H1 (cell line): ENCODE results near the gene BACE1. TPM values are rescaled to one million over a fixed set of nuclear protein-coding genes. Genes with fewer than 3 reads are reported as not detected.

Experiments used
- CTCF ChIA-PET: fragments of 300-600 bp; sonication (Branson Sonifier 250); formaldehyde crosslinking; loops from one replicate; lab custom pipeline; 2021; ENCODE audit not compliant: partially characterized antibody; lab: Charles Lee
- POLR2A ChIA-PET: fragments of 300-600 bp; sonication (Branson Sonifier 250); formaldehyde crosslinking; loops from one replicate; lab custom pipeline; 2021; ENCODE audit warnings: inconsistent platforms; ENCODE audit not compliant: partially characterized antibody; lab: Charles Lee
- DNase-seq, 2 experiments: peaks; one replicate each; pipeline versions ENCODE4 v3.0.0 to v3.0.0-alpha.2; 2010 to 2022; ENCODE audit warnings: low spot score in 2 of 2, low read depth in 1 of 2, mixed read lengths in 1 of 2
- FAIRE-seq: peaks from 2 replicates; lab custom pipeline; 2011; peaks lifted over from hg19 to GRCh38; lab: Jason Lieb, UNC
- H2AFZ ChIP-seq: 2 replicates; pipeline ENCODE4 v1.8.1; 2012; ENCODE audit warnings: low read length, inconsistent platforms
- H2AK5ac ChIP-seq: 2 replicates; pipeline ENCODE4 v1.6.1; 2013; ENCODE audit warnings: low read depth, low read length
- H2BK120ac ChIP-seq: replicated peaks from 2 replicates; pipeline ENCODE3; 2013; ENCODE audit warnings: low read depth, low read length, inconsistent platforms
- H2BK12ac ChIP-seq: 2 replicates; pipeline ENCODE4 v1.6.1; 2013; ENCODE audit warnings: low read depth, low read length
- H2BK15ac ChIP-seq: 2 replicates; pipeline ENCODE4 v1.6.1; 2013; ENCODE audit warnings: low read length
- H2BK20ac ChIP-seq: 2 replicates; pipeline ENCODE4 v1.6.1; 2013; ENCODE audit warnings: low read length
- H2BK5ac ChIP-seq: 2 replicates; pipeline ENCODE4 v1.6.1; 2013; ENCODE audit warnings: low read depth, low read length
- H3K14ac ChIP-seq: 2 replicates; pipeline ENCODE4 v1.6.1; 2013; ENCODE audit warnings: inconsistent platforms; ENCODE audit not compliant: insufficient read length
- H3K18ac ChIP-seq: 2 replicates; pipeline ENCODE4 v1.6.1; 2013; ENCODE audit warnings: low read length; ENCODE audit errors: extremely low read depth
- H3K23ac ChIP-seq: 2 replicates; pipeline ENCODE4 v1.6.1; 2013; ENCODE audit warnings: inconsistent platforms; ENCODE audit not compliant: insufficient read length
- H3K23me2 ChIP-seq: 2 replicates; pipeline ENCODE4 v1.6.1; 2013; ENCODE audit warnings: low read depth, low read length
- H3K27ac ChIP-seq: 2 replicates; pipeline ENCODE4 v1.6.1; 2011; ENCODE audit warnings: low read depth, low read length, inconsistent platforms
- H3K27me3 ChIP-seq, 4 experiments: replicated peaks in 1 of 4; 1 replicate in 1 of 4; 2 replicates in 3 of 4; pipeline versions ENCODE4 v1.6.1 to v1.8.1; 2011 to 2013; ENCODE audit warnings: low read length in 3 of 4, mild to moderate bottlenecking in 3 of 4, inconsistent platforms in 2 of 4, mixed read lengths in 2 of 4, moderate library complexity in 1 of 4; ENCODE audit not compliant: control insufficient read depth in 3 of 4, insufficient read depth in 3 of 4; ENCODE audit errors: extremely low read depth in 1 of 4
- H3K36me3 ChIP-seq, 4 experiments: 2 replicates each; pipeline versions ENCODE4 v1.6.1 to v1.8.1; 2011 to 2013; ENCODE audit warnings: mild to moderate bottlenecking in 4 of 4, low read length in 3 of 4, moderate library complexity in 2 of 4, control low read depth in 1 of 4, inconsistent platforms in 1 of 4; ENCODE audit not compliant: insufficient read depth in 4 of 4, control insufficient read depth in 2 of 4
- H3K4ac ChIP-seq: replicated peaks from 2 replicates; pipeline ENCODE3; 2013; ENCODE audit warnings: low read length, low read depth, mixed read lengths, inconsistent platforms; ENCODE audit not compliant: insufficient read length
- H3K4me1 ChIP-seq, 4 experiments: replicated peaks in 1 of 4; 1 replicate in 1 of 4; 2 replicates in 3 of 4; pipeline versions ENCODE4 v1.6.1 to v1.8.1; 2011 to 2013; ENCODE audit warnings: low read length in 3 of 4, inconsistent platforms in 2 of 4, mixed read lengths in 1 of 4; ENCODE audit not compliant: insufficient read depth in 4 of 4, control insufficient read depth in 3 of 4
- H3K4me2 ChIP-seq, 2 experiments: 2 replicates each; pipeline versions ENCODE4 v1.6.1 to v1.8.1; 2011 to 2013; ENCODE audit warnings: low read depth in 2 of 2, low read length in 2 of 2, control low read depth in 1 of 2, inconsistent platforms in 1 of 2, mild to moderate bottlenecking in 1 of 2; ENCODE audit not compliant: insufficient read depth in 1 of 2
- H3K4me3 ChIP-seq, 4 experiments: fragments of 200-600, 300-600 bp in 1 of 4; sonication (generic), shearing (Covaris generic), sonication (Bioruptor Twin) in 1 of 4; 2 replicates each; pipeline versions ENCODE4 v1.5.1 to v1.8.1; 2011 to 2016; ENCODE audit warnings: low read length in 4 of 4, low read depth in 3 of 4, control low read depth in 2 of 4, inconsistent platforms in 2 of 4, mild to moderate bottlenecking in 2 of 4, mixed read lengths in 1 of 4, moderate library complexity in 1 of 4; ENCODE audit not compliant: insufficient read depth in 2 of 4; ENCODE audit errors: extremely low read depth in 1 of 4
- H3K56ac ChIP-seq: replicated peaks from 2 replicates; pipeline ENCODE3; 2013; ENCODE audit warnings: low read depth, mild to moderate bottlenecking, mixed read lengths, low read length, inconsistent platforms; ENCODE audit not compliant: insufficient read length
- H3K79me1 ChIP-seq: 2 replicates; pipeline ENCODE4 v1.6.1; 2013; ENCODE audit warnings: low read depth, low read length, control low read depth
- H3K79me2 ChIP-seq, 2 experiments: 2 replicates each; pipeline versions ENCODE4 v1.6.1 to v1.8.1; 2012 to 2013; ENCODE audit warnings: low read length in 2 of 2, mild to moderate bottlenecking in 2 of 2, inconsistent platforms in 1 of 2; ENCODE audit not compliant: insufficient read depth in 2 of 2, control insufficient read depth in 1 of 2
- H3K9ac ChIP-seq, 4 experiments: replicated peaks in 1 of 4; 1 replicate in 1 of 4; 2 replicates in 3 of 4; pipeline versions ENCODE4 v1.6.1 to v1.8.1; 2011 to 2013; ENCODE audit warnings: low read depth in 3 of 4, low read length in 3 of 4, control low read depth in 2 of 4, mild to moderate bottlenecking in 2 of 4, moderate library complexity in 2 of 4, inconsistent platforms in 1 of 4; ENCODE audit errors: extremely low read depth in 1 of 4
- H3K9me3 ChIP-seq, 2 experiments: 2 replicates each; pipeline versions ENCODE4 v1.6.1 to v1.8.1; 2012 to 2013; ENCODE audit warnings: mild to moderate bottlenecking in 2 of 2, moderate library complexity in 2 of 2, control low read depth in 1 of 2, inconsistent platforms in 1 of 2, low read depth in 1 of 2, low read length in 1 of 2, mixed read lengths in 1 of 2; ENCODE audit not compliant: insufficient read depth in 2 of 2
- H4K20me1 ChIP-seq, 2 experiments: replicated peaks in 1 of 2; 2 replicates each; pipeline versions ENCODE3 to v1.8.1; 2011 to 2013; ENCODE audit warnings: inconsistent platforms in 2 of 2, low read length in 2 of 2, mild to moderate bottlenecking in 1 of 2; ENCODE audit not compliant: insufficient read depth in 2 of 2, control insufficient read depth in 1 of 2
- H4K5ac ChIP-seq: 2 replicates; pipeline ENCODE4 v1.6.1; 2013; ENCODE audit warnings: low read length, low read depth, mixed read lengths, inconsistent platforms; ENCODE audit not compliant: insufficient read length
- H4K8ac ChIP-seq: 2 replicates; pipeline ENCODE4 v1.8.0; 2013; ENCODE audit warnings: mild to moderate bottlenecking, moderate library complexity, low read length, inconsistent platforms; ENCODE audit not compliant: insufficient read depth; ENCODE audit errors: extremely low read depth
- H4K91ac ChIP-seq: replicated peaks from 2 replicates; pipeline ENCODE3; 2013; ENCODE audit warnings: low read length, mixed read lengths, inconsistent platforms; ENCODE audit not compliant: insufficient read length
- CHD1 ChIP-seq: IDR thresholded peaks from 2 replicates; pipeline ENCODE4 v1.6.1; 2012; ENCODE audit warnings: low read depth, low read length, improper control_type of control experiment
- POLR2AphosphoS5 ChIP-seq: IDR thresholded peaks from 2 replicates; pipeline ENCODE4 v1.6.1; 2011; ENCODE audit warnings: low read depth, low read length
- RAD21 ChIP-seq, 2 experiments: IDR thresholded peaks in 1 of 2; conservative IDR thresholded peaks in 1 of 2; 2 replicates each; pipeline ENCODE4 v1.6.1; 2011; ENCODE audit warnings: low read depth in 2 of 2, low read length in 2 of 2, improper control_type of control experiment in 1 of 2, inconsistent platforms in 1 of 2, mild to moderate bottlenecking in 1 of 2, moderate library complexity in 1 of 2
- RBBP5 ChIP-seq: IDR thresholded peaks from 2 replicates; pipeline ENCODE4 v1.7.1; 2012; ENCODE audit warnings: low read depth, mild to moderate bottlenecking, inconsistent platforms, low read length, moderate library complexity, borderline replicate concordance
- SAP30 ChIP-seq: fragments of 300-600 bp; sonication (generic); IDR thresholded peaks from 2 replicates; pipeline ENCODE4 v1.7.1; 2012; ENCODE audit warnings: low read length, moderate library complexity, mild to moderate bottlenecking, inconsistent platforms; ENCODE audit not compliant: insufficient read depth, insufficient replicate concordance
- SP1 ChIP-seq: IDR thresholded peaks from 2 replicates; pipeline ENCODE4 v1.6.1; 2011; ENCODE audit warnings: low read depth, low read length
- TCF12 ChIP-seq: IDR thresholded peaks from 2 replicates; pipeline ENCODE4 v1.6.1; 2011; ENCODE audit warnings: low read depth, mild to moderate bottlenecking, low read length
- WGBS, 2 experiments: shearing (Covaris generic) in 1 of 2; methylation state at CpG; one replicate each; pipeline versions ENCODE4 v1.1.6 to v1.1.7; 2013 to 2015; ENCODE audit warnings: low lambda C conversion rate in 2 of 2, mixed read lengths in 2 of 2, inconsistent platforms in 1 of 2, low coverage in 1 of 2, missing lambda C conversion rate in 1 of 2; ENCODE audit not compliant: insufficient replicate concordance in 2 of 2, insufficient coverage in 1 of 2, insufficient read length in 1 of 2; ENCODE audit errors: extremely low coverage in 1 of 2, missing lambda C conversion rate in 1 of 2; 5-methylcytosine and 5-hydroxymethylcytosine counted together
- polyA plus RNA-seq, 7 experiments: library from polyadenylated mRNA; depleted of rRNA in 3 of 7; stranded (reverse) in 5 of 7; unstranded in 2 of 7; fragments of >200 nt in 5 of 7; fragments of 200-250 nt in 2 of 7; gene quantifications; 1 replicate in 5 of 7; 2 replicates in 1 of 7; 4 replicates in 1 of 7; pipeline versions ENCODE4 v1.2.1 to v1.2.3, GENCODE V29; 2011 to 2013; ENCODE audit warnings: missing spikeins in 2 of 7, mixed read lengths in 2 of 7
- total RNA-seq: library from RNA; stranded (reverse); fragmentation: NEBNext Ultra II Directional; extraction: Animal tissue kit (Norgen Biotek cat#: 25700); gene quantifications from 2 replicates; pipeline ENCODE4 v1.2.1, GENCODE V29; 2021
- TF ChIP-seq, protein P1 (sequence below): IDR thresholded peaks from 2 replicates; pipeline ENCODE4 v1.6.1; 2011; ENCODE audit warnings: low read length, improper control_type of control experiment
- TF ChIP-seq, protein P2 (sequence below): IDR thresholded peaks from 2 replicates; pipeline ENCODE4 v1.6.1; 2011; ENCODE audit warnings: low read depth, mild to moderate bottlenecking, low read length; ENCODE audit not compliant: insufficient read depth

The BACE1 gene
- total and polyA plus RNA-seq, 2 of the 8 experiments (the other 6 are each of a cell fraction or from before 2014, with no cell fraction given): 7.7 to 7.9 TPM

DNA sequence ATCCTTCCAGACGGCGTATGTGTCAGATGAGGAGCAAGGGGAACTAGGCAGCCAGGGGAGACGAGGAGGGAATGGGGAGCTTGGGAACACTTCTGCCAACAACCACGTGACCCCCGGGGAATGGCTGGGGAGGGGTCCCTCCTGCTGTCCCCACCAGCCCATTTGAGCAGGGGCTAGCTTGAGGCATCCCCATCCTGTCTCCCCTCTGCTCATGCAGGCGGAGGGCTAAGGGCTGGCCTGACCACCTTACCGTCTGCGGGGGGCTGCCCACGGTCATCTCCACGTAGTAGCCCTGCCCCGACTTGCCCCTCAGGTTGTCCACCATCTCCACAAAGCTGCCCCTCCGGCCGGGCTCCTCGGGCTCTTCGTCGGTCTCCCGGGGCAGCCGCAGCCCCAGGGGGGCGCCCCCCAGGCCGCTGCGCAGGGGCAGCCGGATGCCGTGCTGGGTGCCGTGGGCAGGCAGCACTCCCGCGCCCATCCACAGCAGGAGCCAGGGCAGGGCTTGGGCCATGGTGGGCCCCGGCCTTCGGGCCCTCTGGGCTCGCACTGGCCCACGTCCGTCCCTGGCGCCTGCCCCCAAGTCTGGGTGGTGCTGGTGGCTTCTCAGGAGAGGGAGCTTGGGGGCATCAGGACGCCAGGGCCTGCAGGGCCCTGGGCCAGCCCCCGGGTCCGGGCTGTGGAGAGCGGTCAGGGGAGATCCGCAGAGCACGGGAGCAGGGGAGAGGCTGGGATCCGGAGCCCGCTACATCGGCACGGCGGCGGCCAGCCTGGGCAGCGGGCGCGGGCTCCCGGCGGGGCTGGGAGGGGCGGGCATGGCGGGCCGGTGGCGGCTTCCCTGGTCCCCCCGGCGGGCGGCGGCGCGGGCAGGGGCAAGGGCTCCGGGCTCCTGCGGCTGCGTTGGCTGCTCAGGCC is 515 bp downstream of the BACE1 start:
- Histone ChIP-seq H4K91ac (no peak overlapping the region), H2AK5ac (no peak overlapping the region), H3K4me2 (peak overlapping the region; percentile 57 to 70), H2AFZ (no peak overlapping the region; the same call in 1 of the 2 replicates), H3K9me3 (no peaks in the 10 kb centered on the region), H3K9ac (peak overlapping the region in 2 of 4 experiments; percentile 5 to 55; a peak in 2 of 7 replicates), H4K20me1 (peaks cover 0 to 1% of the 10 kb centered on the region in 2 experiments), H3K4ac (no peak overlapping the region), H3K56ac (no peak overlapping the region), H4K5ac (no peak overlapping the region), H2BK12ac (no peak overlapping the region), H3K23ac (no peak overlapping the region), H3K18ac (no peak overlapping the region), H3K79me1 (no peaks in the 10 kb centered on the region), H2BK20ac (no peak overlapping the region), H4K8ac (no peak overlapping the region), H3K23me2 (peaks cover 10% of the 10 kb centered on the region; the same call in 1 of the 2 replicates), H3K4me3 (peak overlapping the region; percentile 46 to 78 (median 72)), H3K79me2 (no peaks in the 10 kb centered on the region), H3K36me3 (no peaks in the 10 kb centered on the region), H3K27me3 (peaks cover 0 to 7% (median 2%) of the 10 kb centered on the region in 4 experiments; a peak in 5 of 7 replicates), H3K14ac (no peak overlapping the region), H2BK15ac (no peak overlapping the region), H3K27ac (no peak overlapping the region), H2BK5ac (no peak overlapping the region), H2BK120ac (no peak overlapping the region), H3K4me1 (peaks cover 5 to 10% (median 8%) of the 10 kb centered on the region in 4 experiments)
- WGBS, 2 experiments: 20% methylated on average over 26 of the region's 62 CpGs; no CpG with 5 or more reads in 1 of the 2 experiments
- FAIRE-seq (no peak), DNase-seq (no peak)
- ChIA-PET POLR2A (interaction anchor here (0.9 to 2.0 kb wide), 6 partner anchors 9 to 18 kb away, joined by 3 to 6 read pairs (median 4); partner anchors contain the start of gene CEP164), CTCF (interaction anchor here (0.7 to 1.9 kb wide), 4 partner anchors 10 to 299 kb away, joined by 3 to 7 read pairs (median 4); no protein-coding TSS in a partner anchor)
- TF ChIP-seq POLR2AphosphoS5: no peak
- TF ChIP-seq, protein P1, sequence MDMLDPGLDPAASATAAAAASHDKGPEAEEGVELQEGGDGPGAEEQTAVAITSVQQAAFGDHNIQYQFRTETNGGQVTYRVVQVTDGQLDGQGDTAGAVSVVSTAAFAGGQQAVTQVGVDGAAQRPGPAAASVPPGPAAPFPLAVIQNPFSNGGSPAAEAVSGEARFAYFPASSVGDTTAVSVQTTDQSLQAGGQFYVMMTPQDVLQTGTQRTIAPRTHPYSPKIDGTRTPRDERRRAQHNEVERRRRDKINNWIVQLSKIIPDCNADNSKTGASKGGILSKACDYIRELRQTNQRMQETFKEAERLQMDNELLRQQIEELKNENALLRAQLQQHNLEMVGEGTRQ: peak; percentile 56
- no peak for TF ChIP-seq RAD21 (IDR thresholded peaks at IDR 0.05 in 1 of 2, conservative IDR thresholded peaks at IDR 0.05 in 1 of 2; ENCODE audit: low read depth in 2 of 2, low read length in 2 of 2)
- no peak for TF ChIP-seq SAP30
- no peak for TF ChIP-seq TCF12
- no peak for TF ChIP-seq RBBP5
- no peak for TF ChIP-seq SP1
- TF ChIP-seq, protein P2, sequence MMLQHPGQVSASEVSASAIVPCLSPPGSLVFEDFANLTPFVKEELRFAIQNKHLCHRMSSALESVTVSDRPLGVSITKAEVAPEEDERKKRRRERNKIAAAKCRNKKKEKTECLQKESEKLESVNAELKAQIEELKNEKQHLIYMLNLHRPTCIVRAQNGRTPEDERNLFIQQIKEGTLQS: no peak
- TF ChIP-seq CHD1: no peak
